ENCODE measurements around the gene FAM20C. TPM values are rescaled to one million over a fixed set of nuclear protein-coding genes. Genes with fewer than 3 reads are reported as not detected.

Gene FAM20C
- total RNA-seq, 2 donors from 2014 or later, result 32.5 to 106 TPM

GRCh38 chr7:148543-148931 is 43.8 kb upstream of the FAM20C start:
- peak overlapping the region; percentile 79 for H3K4me3 ChIP-seq
- peak overlapping the region; percentile 89 to 96 for H3K27ac ChIP-seq
- peaks cover 7 to 27% of the 10 kb centered on the region in 2 donors for H3K4me1 ChIP-seq (ENCODE audit: control insufficient read depth in 1 of 2, low read depth in 2 of 2)
- ATAC-seq (ENCODE audit: insufficient number of reproducible peaks, low FRiP score, low read depth), result no peak
- H3K9me3 ChIP-seq, result no peaks in the 10 kb centered on the region
- no peaks in the 10 kb centered on the region for H3K36me3 ChIP-seq
- H3K27me3 ChIP-seq (replicated peaks; ENCODE audit: insufficient read depth), result no peaks in the 10 kb centered on the region
- no peak for TF ChIP-seq CTCF (IDR thresholded peaks at IDR 0.05)
- no peak for DNase-seq (ENCODE audit: low spot score)

GRCh38 chr7:148932-149790 is 43.2 kb upstream of the FAM20C start:
- DNase-seq (ENCODE audit: low spot score) (peak; percentile 93), ATAC-seq (ENCODE audit: insufficient number of reproducible peaks, low FRiP score, low read depth) (peak; percentile 93)
- H3K4me3 ChIP-seq, result peak overlapping the region; percentile 79
- no peaks in the 10 kb centered on the region for H3K27me3 ChIP-seq (replicated peaks; ENCODE audit: insufficient read depth)
- peak overlapping the region; percentile 89 to 96 for H3K27ac ChIP-seq
- H3K9me3 ChIP-seq, result no peaks in the 10 kb centered on the region
- peaks cover 6 to 21% of the 10 kb centered on the region in 2 donors for H3K4me1 ChIP-seq (ENCODE audit: control insufficient read depth in 1 of 2, low read depth in 2 of 2)
- TF ChIP-seq CTCF (IDR thresholded peaks at IDR 0.05), result no peak
- no peaks in the 10 kb centered on the region for H3K36me3 ChIP-seq

GRCh38 chr7:149791-150636 is 42.4 kb upstream of the FAM20C start:
- TF ChIP-seq CTCF (IDR thresholded peaks at IDR 0.05), result no peak
- DNase-seq (ENCODE audit: low spot score), result no peak
- H3K9me3 ChIP-seq, result no peaks in the 10 kb centered on the region

GRCh38 chr7:150811-151221 is 41.6 kb upstream of the FAM20C start:
- TF ChIP-seq CTCF (IDR thresholded peaks at IDR 0.05), result no peak
- H3K4me1 ChIP-seq (ENCODE audit: control insufficient read depth in 1 of 2, low read depth in 2 of 2), result peaks cover 6 to 16% of the 10 kb centered on the region in 2 donors
- no peaks in the 10 kb centered on the region for H3K27me3 ChIP-seq (replicated peaks; ENCODE audit: insufficient read depth)
- ATAC-seq (ENCODE audit: insufficient number of reproducible peaks, low FRiP score, low read depth), result no peak
- no peak for DNase-seq (ENCODE audit: low spot score)
- H3K4me3 ChIP-seq, result no peak overlapping the region
- peak overlapping the region in 1 of 2 donors; percentile 89 for H3K27ac ChIP-seq
- H3K9me3 ChIP-seq, result no peaks in the 10 kb centered on the region
- no peaks in the 10 kb centered on the region for H3K36me3 ChIP-seq

More at GRCh38 chr7:149791-150636, 42.4 kb upstream of the FAM20C start:
- Histone ChIP-seq H3K27me3 (replicated peaks; ENCODE audit: insufficient read depth) (no peaks in the 10 kb centered on the region), H3K4me3 (peak overlapping the region; percentile 79), H3K36me3 (no peaks in the 10 kb centered on the region), H3K4me1 (ENCODE audit: control insufficient read depth in 1 of 2, low read depth in 2 of 2) (peaks cover 6 to 16% of the 10 kb centered on the region in 2 donors), H3K27ac (peak overlapping the region; percentile 89 to 96)
- ATAC-seq (ENCODE audit: insufficient number of reproducible peaks, low FRiP score, low read depth), result no peak
